HG03571 (cell line): ENCODE results near the gene SSTR1.

ENCODE experiments used
- ATAC-seq: cut with Tn5 transposase; IDR thresholded peaks from one replicate; pipeline ENCODE4 v1.9.1; 2021; ENCODE audit not compliant: unreplicated experiment

The SSTR1 gene

GRCh38 chr14:38233218-38233617 is 25.5 kb downstream of the SSTR1 start:
- ATAC-seq = no peak

- no peak for ATAC-seq
Observed at GRCh38 chr14:38238332-38238731, 30.6 kb downstream of the SSTR1 start.

GRCh38 chr14:38238878-38239277 is 31.2 kb downstream of the SSTR1 start:
- ATAC-seq = no peak

- ATAC-seq = no peak
Observed at GRCh38 chr14:38243696-38244240, 36.1 kb downstream of the SSTR1 start.

GRCh38 chr14:38248321-38249028 is 40.8 kb downstream of the SSTR1 start:
- ATAC-seq = no peak

- ATAC-seq = no peak
Observed at GRCh38 chr14:38250331-38250730, 42.6 kb downstream of the SSTR1 start.

GRCh38 chr14:38252066-38252710 is 44.5 kb downstream of the SSTR1 start:
- no peak for ATAC-seq

GRCh38 chr14:38253676-38254075 is 46.0 kb downstream of the SSTR1 start:
- no peak for ATAC-seq

GRCh38 chr14:38254571-38255407 is 47.1 kb downstream of the SSTR1 start:
- ATAC-seq = no peak

- ATAC-seq = no peak
Observed at GRCh38 chr14:38255408-38255672, 47.6 kb downstream of the SSTR1 start.

- ATAC-seq = no peak
Observed at GRCh38 chr14:38255673-38256532, 48.2 kb downstream of the SSTR1 start, which contains the start of gene CLEC14A. Gene CLEC14A (minus strand): TSS chr14:38256093. CDS start chr14:38256022, 71 bp downstream.

- ATAC-seq = no peak
Observed at GRCh38 chr14:38256533-38256840, 48.8 kb downstream of the SSTR1 start.

- ATAC-seq = no peak
Observed at GRCh38 chr14:38257507-38257906, 49.8 kb downstream of the SSTR1 start.

- ATAC-seq = no peak
Observed at GRCh38 chr14:38261620-38262019, 53.9 kb downstream of the SSTR1 start.
